ENCODE data around the gene S100A5. TPM values are rescaled to one million over a fixed set of nuclear protein-coding genes. Genes with fewer than 3 reads are reported as not detected.
A peak's percentile ranks its signal among the peaks of the same experiment; 100 is the strongest.

S100A5 gene
- total RNA-seq, 1 donor from 2014 or later: 2.6 TPM

- peak overlapping the region; percentile 25 for H3K27ac Mint-ChIP-seq
Measured at GRCh38 chr1:153537376-153537730, 3.4 kb downstream of the S100A5 start.

GRCh38 chr1:153536671-153537375, 3.9 kb downstream of the S100A5 start:
- H3K27me3 Mint-ChIP-seq: no peaks in the 10 kb centered on the region
- peak overlapping the region; percentile 98 for H3K27ac Mint-ChIP-seq
- H3K36me3 Mint-ChIP-seq (ENCODE audit: low read depth): peaks cover 15% of the 10 kb centered on the region
- H3K4me1 Mint-ChIP-seq: peaks cover 77% of the 10 kb centered on the region
- DNase-seq: no peak
- H3K9me3 Mint-ChIP-seq: no peaks in the 10 kb centered on the region
- peak overlapping the region; percentile 92 for H3K4me3 Mint-ChIP-seq
- intact Hi-C loops (cut with micrococcal nuclease): loop anchor here (10.0 kb wide), 1 partner anchor 428 kb away; the partner anchor contains the start of genes CREB3L4 and SLC39A1

More at GRCh38 chr1:153537376-153537730, 3.4 kb downstream of the S100A5 start:
- H3K9me3 Mint-ChIP-seq: no peaks in the 10 kb centered on the region
- no peaks in the 10 kb centered on the region for H3K27me3 Mint-ChIP-seq
- intact Hi-C loops (cut with micrococcal nuclease): loop anchor here (10.0 kb wide), 1 partner anchor 427 kb away; the partner anchor contains the start of genes CREB3L4 and SLC39A1
- H3K4me1 Mint-ChIP-seq: peaks cover 77% of the 10 kb centered on the region
- no peak for DNase-seq
- peak overlapping the region; percentile 6 for H3K4me3 Mint-ChIP-seq
- H3K36me3 Mint-ChIP-seq (ENCODE audit: low read depth): peaks cover 16% of the 10 kb centered on the region

DNA sequence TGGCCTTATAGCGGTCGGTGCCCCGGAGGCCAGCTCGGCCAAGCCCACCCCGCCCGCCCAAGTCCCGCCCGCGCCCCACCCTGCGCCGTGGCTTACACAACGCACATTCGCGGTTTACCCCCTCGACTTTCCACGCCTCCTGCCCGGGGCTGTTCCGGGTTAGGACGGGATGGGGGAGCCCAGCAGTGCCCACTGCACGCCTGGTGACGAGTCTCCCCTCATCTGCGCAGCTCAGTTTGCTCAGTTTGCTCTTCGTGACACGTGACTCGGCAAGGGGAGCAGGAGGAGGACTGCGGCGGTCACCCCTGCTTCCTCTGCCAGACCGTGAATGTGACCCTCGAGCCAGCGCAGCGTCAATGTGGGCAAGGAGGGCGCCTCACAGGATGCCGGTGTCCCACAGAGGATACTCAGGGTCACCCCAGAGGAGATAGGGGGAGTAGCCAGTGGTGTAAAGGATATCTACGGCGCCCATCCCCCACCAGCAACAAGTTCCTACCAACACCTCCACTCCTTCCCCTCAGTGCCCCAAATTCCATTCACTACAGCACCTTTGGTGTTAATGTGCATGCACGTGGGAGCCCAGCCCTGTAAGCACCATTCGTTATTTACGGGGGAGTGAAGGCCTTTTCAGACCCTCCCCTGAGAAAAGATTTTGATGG, 4.6 kb downstream of the S100A5 start:
- Mint-ChIP-seq H3K4me3 (peak overlapping the region; percentile 92), H3K27me3 (no peaks in the 10 kb centered on the region), H3K9me3 (no peaks in the 10 kb centered on the region), H3K27ac (peak overlapping the region; percentile 98), H3K36me3 (ENCODE audit: low read depth) (peaks cover 15% of the 10 kb centered on the region), H3K4me1 (peaks cover 77% of the 10 kb centered on the region)
- DNase-seq: peak; percentile 95
- intact Hi-C loops (cut with micrococcal nuclease): loop anchor here (10.0 kb wide), 1 partner anchor 429 kb away; the partner anchor contains the start of genes CREB3L4 and SLC39A1

GRCh38 chr1:153535242-153536011, 5.3 kb downstream of the S100A5 start, which contains the start of gene S100A6:
Gene S100A6, minus strand, starts transcription at chr1:153535991. Its CDS starts 652 bp downstream, at chr1:153535339.
- peak within 1 kb of the TSS; percentile 98 for H3K27ac Mint-ChIP-seq
- H3K36me3 Mint-ChIP-seq (ENCODE audit: low read depth): peaks cover 15% of the 10 kb centered on the region
- no peaks in the 10 kb centered on the region for H3K9me3 Mint-ChIP-seq
- H3K27me3 Mint-ChIP-seq: no peaks in the 10 kb centered on the region
- DNase-seq: peak; percentile 84
- peaks cover 74% of the 10 kb centered on the region for H3K4me1 Mint-ChIP-seq
- H3K4me3 Mint-ChIP-seq: peak within 1 kb of the TSS; percentile 92
- intact Hi-C loops (cut with micrococcal nuclease): loop anchor here (1.0 to 10.0 kb wide), 2 partner anchors 10 to 429 kb away; partner anchors contain the start of genes CREB3L4, S100A4 and SLC39A1

GRCh38 chr1:153534925-153535241, 5.9 kb downstream of the S100A5 start:
- H3K27ac Mint-ChIP-seq: peak overlapping the region; percentile 98
- peak overlapping the region; percentile 92 for H3K4me3 Mint-ChIP-seq
- peaks cover 15% of the 10 kb centered on the region for H3K36me3 Mint-ChIP-seq (ENCODE audit: low read depth)
- H3K4me1 Mint-ChIP-seq: peaks cover 69% of the 10 kb centered on the region
- no peaks in the 10 kb centered on the region for H3K9me3 Mint-ChIP-seq
- no peak for DNase-seq
- H3K27me3 Mint-ChIP-seq: no peaks in the 10 kb centered on the region
- intact Hi-C loops (cut with micrococcal nuclease): loop anchor here (1.0 to 10.0 kb wide), 3 partner anchors 10 to 430 kb away; partner anchors contain the start of genes CHTOP, CREB3L4, S100A4 and SLC39A1

- Mint-ChIP-seq H3K9me3 (no peaks in the 10 kb centered on the region), H3K27me3 (no peaks in the 10 kb centered on the region), H3K36me3 (ENCODE audit: low read depth) (peaks cover 17% of the 10 kb centered on the region), H3K27ac (peak overlapping the region; percentile 98), H3K4me1 (peaks cover 63% of the 10 kb centered on the region), H3K4me3 (peak overlapping the region; percentile 92)
- no peak for DNase-seq
- intact Hi-C loops (cut with micrococcal nuclease): loop anchor here (5.0 to 10.0 kb wide), 2 partner anchors 98 to 430 kb away; partner anchors contain the start of genes CHTOP, CREB3L4 and SLC39A1
Measured at GRCh38 chr1:153534226-153534924, 6.4 kb downstream of the S100A5 start.

DNA sequence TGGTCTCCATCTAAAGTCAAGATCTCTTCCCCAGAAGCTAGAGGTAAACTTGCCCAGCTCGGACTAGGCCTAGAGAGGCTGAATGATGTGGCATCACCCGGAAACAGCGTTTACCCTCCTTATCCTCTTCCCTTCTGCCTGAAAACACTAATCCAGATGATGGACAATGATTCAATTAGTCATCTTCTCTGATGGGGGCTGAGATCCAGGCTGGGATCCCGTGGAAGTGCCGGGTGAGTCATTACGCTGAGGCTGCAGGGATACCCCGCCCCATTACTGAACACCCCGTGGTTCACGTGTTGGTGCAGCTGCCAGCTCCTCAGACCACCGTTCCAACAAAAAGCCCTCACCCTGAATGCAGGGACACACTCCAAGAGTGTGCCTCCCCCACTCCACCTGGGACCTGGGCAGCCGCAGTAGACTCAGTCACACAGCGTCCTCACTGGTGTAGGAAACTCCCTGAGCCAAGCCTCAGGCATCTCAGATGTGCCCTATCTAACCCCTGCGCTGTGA, 7.0 kb downstream of the S100A5 start:
- peaks cover 17% of the 10 kb centered on the region for H3K36me3 Mint-ChIP-seq (ENCODE audit: low read depth)
- peak overlapping the region; percentile 86 for H3K27ac Mint-ChIP-seq
- DNase-seq: no peak
- no peaks in the 10 kb centered on the region for H3K27me3 Mint-ChIP-seq
- H3K9me3 Mint-ChIP-seq: no peaks in the 10 kb centered on the region
- intact Hi-C loops (cut with micrococcal nuclease): loop anchor here (1.0 to 10.0 kb wide), 5 partner anchors 23 to 431 kb away; partner anchors contain the start of genes CHTOP, CREB3L4, S100A14 and SLC39A1
- peaks cover 65% of the 10 kb centered on the region for H3K4me1 Mint-ChIP-seq
- H3K4me3 Mint-ChIP-seq: peak overlapping the region; percentile 92

- peak; percentile 95 for DNase-seq
- Mint-ChIP-seq H3K9me3 (no peaks in the 10 kb centered on the region), H3K27me3 (no peaks in the 10 kb centered on the region), H3K4me3 (peak overlapping the region; percentile 92), H3K27ac (peak overlapping the region; percentile 86), H3K4me1 (peaks cover 61% of the 10 kb centered on the region), H3K36me3 (ENCODE audit: low read depth) (peaks cover 17% of the 10 kb centered on the region)
- intact Hi-C loops (cut with micrococcal nuclease): loop anchor here (1.0 to 10.0 kb wide), 5 partner anchors 22 to 432 kb away; partner anchors contain the start of genes CHTOP, CREB3L4, S100A14 and SLC39A1
Measured at GRCh38 chr1:153532769-153533599, 7.8 kb downstream of the S100A5 start.

DNA sequence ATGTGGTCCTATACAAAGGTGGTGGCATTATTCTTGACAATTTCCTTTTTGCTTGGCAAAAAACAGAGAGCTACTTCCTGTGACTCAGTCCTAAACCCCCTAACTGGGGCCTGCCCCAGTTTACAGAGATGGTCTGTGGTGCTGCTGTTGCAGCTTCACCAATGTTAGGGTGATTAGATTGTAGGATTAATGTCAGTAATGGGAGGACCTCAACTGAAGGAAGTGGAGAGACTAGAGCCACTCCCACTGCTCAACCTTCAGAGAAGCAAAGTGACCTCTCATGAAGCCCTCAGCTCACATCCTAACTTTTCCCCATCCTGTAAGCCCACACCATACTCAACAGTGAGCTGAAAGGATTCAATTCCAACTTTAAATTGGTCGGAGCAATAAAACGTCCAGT, 8.6 kb downstream of the S100A5 start:
- peak overlapping the region; percentile 86 for H3K27ac Mint-ChIP-seq
- peaks cover 56% of the 10 kb centered on the region for H3K4me1 Mint-ChIP-seq
- intact Hi-C loops (cut with micrococcal nuclease): loop anchor here (2.0 to 10.0 kb wide), 4 partner anchors 21 to 433 kb away; partner anchors contain the start of genes CHTOP, CREB3L4, S100A14 and SLC39A1
- H3K36me3 Mint-ChIP-seq (ENCODE audit: low read depth): peaks cover 17% of the 10 kb centered on the region
- no peaks in the 10 kb centered on the region for H3K9me3 Mint-ChIP-seq
- DNase-seq: peak; percentile 77
- peak overlapping the region; percentile 92 for H3K4me3 Mint-ChIP-seq
- no peaks in the 10 kb centered on the region for H3K27me3 Mint-ChIP-seq

DNA sequence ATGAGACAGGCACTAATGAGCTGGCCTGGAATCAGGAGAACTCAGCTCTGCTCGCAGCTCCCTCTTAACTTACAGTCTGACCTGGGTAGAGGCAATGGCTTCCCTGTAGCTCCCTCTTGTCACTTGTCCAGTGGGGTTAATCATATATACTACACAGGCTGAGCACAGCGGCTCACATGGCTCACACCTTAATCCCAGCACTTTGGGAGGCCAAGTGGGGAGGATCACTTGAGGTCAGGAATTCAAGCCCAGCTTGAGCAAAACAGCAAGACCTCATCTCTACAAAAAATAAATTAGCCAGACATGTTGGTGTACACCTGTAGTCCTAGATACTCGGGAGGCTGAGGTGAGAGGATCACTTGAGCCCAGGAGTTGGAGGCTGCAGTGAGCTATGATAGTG, 9.1 kb downstream of the S100A5 start:
- Mint-ChIP-seq H3K36me3 (ENCODE audit: low read depth) (peaks cover 17% of the 10 kb centered on the region), H3K27me3 (no peaks in the 10 kb centered on the region), H3K27ac (peak overlapping the region; percentile 71), H3K4me3 (no peak overlapping the region), H3K4me1 (peaks cover 52% of the 10 kb centered on the region), H3K9me3 (no peaks in the 10 kb centered on the region)
- DNase-seq: no peak
- intact Hi-C loops (cut with micrococcal nuclease): loop anchor here (2.0 to 10.0 kb wide), 4 partner anchors 21 to 433 kb away; partner anchors contain the start of genes CHTOP, CREB3L4, S100A14 and SLC39A1

GRCh38 chr1:153527683-153528040, 13.1 kb downstream of the S100A5 start:
- intact Hi-C loops (cut with micrococcal nuclease): no loop called here
- peaks cover 4% of the 10 kb centered on the region for H3K36me3 Mint-ChIP-seq (ENCODE audit: low read depth)
- no peak for DNase-seq
- H3K4me1 Mint-ChIP-seq: peaks cover 22% of the 10 kb centered on the region
- H3K27ac Mint-ChIP-seq: no peak overlapping the region
- no peaks in the 10 kb centered on the region for H3K27me3 Mint-ChIP-seq
- no peaks in the 10 kb centered on the region for H3K9me3 Mint-ChIP-seq
- no peak overlapping the region for H3K4me3 Mint-ChIP-seq
